VCaP (cell line): ENCODE data around the gene TAF11L2.
"Not testable (repeated sequence)": the region's sequence is repeated elsewhere in the genome, so short reads cannot be mapped to it uniquely, and the experiment has no call there.

Experiments
- H3K27ac ChIP-seq: fragments of 450-650 bp; 2 replicates; pipeline ENCODE4 v1.5.1; 2017
- CTCF ChIP-seq: fragments of 450-650 bp; conservative IDR thresholded peaks from 2 replicates; pipeline ENCODE4 v1.5.1; 2017; ENCODE audit warnings: mild to moderate bottlenecking, moderate library complexity

The TAF11L2 gene

DNA sequence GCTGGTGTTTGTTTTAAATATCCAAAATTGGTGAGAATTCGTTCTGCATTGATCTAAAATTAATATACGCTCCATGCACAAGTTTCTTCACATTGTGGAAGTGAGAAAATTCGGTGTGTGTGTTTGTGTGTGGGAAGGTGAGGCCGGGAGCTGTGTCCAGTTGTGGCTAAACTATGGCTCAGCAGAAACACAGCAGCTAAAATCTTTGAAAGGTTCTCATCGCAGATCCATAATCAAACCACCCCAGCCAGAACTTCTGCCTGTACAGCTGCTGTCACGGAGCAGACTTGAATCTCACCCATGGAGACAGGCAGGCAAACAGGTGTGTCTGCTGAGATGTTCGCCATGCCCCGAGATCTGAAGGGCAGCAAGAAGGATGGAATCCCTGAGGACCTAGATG, at the start of gene TAF11L2:
TSS of gene TAF11L2 (plus strand) at position 301 of the 400 bp plus-strand sequence.
- not testable (repeated sequence) for H3K27ac ChIP-seq

- peak overlapping the region; percentile 59 for H3K27ac ChIP-seq
- no peak for TF ChIP-seq CTCF
Observed at GRCh38 chr5:17448877-17449276, 49.2 kb upstream of the TAF11L2 start.

DNA sequence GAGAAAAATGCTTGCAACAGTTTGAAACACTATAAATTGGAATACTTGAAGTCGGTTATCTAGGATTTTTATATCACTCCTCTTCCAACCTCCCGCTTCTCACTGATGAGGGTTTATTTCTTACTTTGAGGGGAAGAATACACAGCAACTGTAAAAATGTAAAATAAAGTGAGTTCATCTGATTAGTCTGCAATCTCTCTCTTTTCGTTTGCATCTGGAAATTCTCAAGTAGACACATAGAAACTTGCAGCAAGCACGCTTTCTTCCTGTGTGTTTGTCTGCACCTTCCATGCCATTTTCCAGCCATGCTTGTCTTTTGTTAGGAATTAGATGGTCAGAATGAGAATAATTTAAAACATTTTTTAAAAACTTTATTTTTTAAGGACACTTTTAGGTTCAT, 45.1 kb upstream of the TAF11L2 start:
- H3K27ac ChIP-seq: no peak overlapping the region
- TF ChIP-seq CTCF: no peak

DNA sequence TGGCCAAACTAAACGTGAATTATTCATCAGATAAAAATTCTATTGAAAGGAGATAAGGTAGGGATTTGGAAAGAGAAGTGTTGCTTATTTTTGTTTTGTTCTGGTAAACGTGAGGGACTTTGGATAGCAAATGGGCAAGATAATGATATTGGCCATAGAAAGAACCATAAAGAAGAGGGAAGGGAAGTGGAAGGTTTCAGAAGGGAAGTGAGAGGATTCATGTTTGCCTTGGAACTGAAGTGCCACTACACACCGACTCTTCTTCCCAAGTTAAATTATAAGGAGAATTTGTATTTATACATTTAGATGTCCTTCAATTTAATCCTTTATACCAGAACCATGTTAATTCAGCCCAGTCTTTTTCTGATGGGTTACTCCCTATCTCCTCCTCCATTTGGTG, 42.1 kb upstream of the TAF11L2 start:
- no peak overlapping the region for H3K27ac ChIP-seq
- no peak for TF ChIP-seq CTCF

DNA sequence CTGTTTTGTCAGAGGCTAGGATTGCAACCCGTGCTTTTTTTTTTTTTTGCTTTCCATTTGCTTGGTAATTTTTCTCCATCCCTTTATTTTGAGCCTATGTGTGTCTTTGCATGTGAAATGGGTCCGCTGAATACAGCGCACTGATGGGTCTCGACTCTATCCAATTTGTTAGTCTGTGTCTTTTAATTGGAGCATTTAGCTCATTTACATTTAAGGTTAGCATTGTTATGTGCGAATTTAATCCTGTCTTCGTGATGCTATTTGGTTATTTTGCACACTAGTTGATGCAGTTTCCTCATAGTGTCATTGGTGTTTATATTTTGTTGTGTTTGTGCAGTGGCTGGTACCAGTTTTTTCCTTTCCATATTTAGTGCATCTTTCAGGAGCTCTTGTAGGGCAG, 36.2 kb upstream of the TAF11L2 start:
- TF ChIP-seq CTCF: no peak

GRCh38 chr5:17463653-17464052, 34.4 kb upstream of the TAF11L2 start:
- TF ChIP-seq CTCF: no peak
- H3K27ac ChIP-seq: no peak overlapping the region

More for the DNA sequence above, 36.2 kb upstream of the TAF11L2 start:
- H3K27ac ChIP-seq: no peak overlapping the region

- TF ChIP-seq CTCF: no peak
- no peak overlapping the region for H3K27ac ChIP-seq
Observed at GRCh38 chr5:17470064-17470463, 28.0 kb upstream of the TAF11L2 start.

GRCh38 chr5:17475064-17475463, 23.0 kb upstream of the TAF11L2 start:
- H3K27ac ChIP-seq: not testable (repeated sequence)

DNA sequence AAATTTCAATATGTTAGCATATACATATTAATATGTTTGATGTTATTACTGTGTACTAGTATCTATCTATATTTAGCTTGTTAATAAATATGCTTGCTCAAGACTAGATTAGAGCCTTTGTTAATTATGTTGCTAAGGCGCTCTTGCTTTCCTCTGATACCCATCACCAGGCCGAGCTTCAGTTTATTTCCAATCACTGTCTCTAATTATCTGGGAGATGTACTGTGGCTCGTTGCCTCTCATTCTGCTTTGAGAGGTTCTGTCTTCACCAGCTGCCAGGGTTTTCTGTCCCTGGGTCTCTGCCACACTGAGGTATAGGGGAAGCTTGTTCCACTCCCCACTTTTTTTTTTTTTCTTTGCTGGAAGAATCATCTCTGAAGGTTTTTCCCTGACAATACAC, 21.0 kb upstream of the TAF11L2 start:
- no peak for TF ChIP-seq CTCF
- H3K27ac ChIP-seq: no peak overlapping the region
